Kidney (tissue), 14 donors: Measurements from ENCODE around the gene GSTT4. TPM values are rescaled to one million over a fixed set of nuclear protein-coding genes. Genes with fewer than 3 reads are reported as not detected.
"Not testable (repeated sequence)": the region's sequence is repeated elsewhere in the genome, so short reads cannot be mapped to it uniquely, and the experiment has no call there.

Experiments used
- DNase-seq, 5 donors: peaks; one replicate each; pipeline ENCODE4 v3.0.0-alpha.2; 2013 to 2020
- FAIRE-seq: peaks from 2 replicates; lab custom pipeline; 2012; peaks lifted over from hg19 to GRCh38; lab: Jason Lieb, UNC
- H3K27ac ChIP-seq, 2 donors: one replicate each; pipeline ENCODE4 v1.7.0; 2013; ENCODE audit warnings: low read depth in 2 of 2, low read length in 2 of 2, inconsistent platforms in 1 of 2
- H3K27me3 ChIP-seq: one replicate; pipeline ENCODE4 v1.7.1; 2013; ENCODE audit warnings: low read length, inconsistent platforms; ENCODE audit not compliant: control insufficient read depth, insufficient read depth
- H3K36me3 ChIP-seq, 3 donors: one replicate each; pipeline versions ENCODE4 v1.7.0 to v1.7.1; 2013; ENCODE audit warnings: low read length in 3 of 3, control low read depth in 1 of 3, inconsistent platforms in 1 of 3; ENCODE audit not compliant: insufficient read depth in 3 of 3, control insufficient read depth in 2 of 3
- H3K4me1 ChIP-seq, 3 donors: one replicate each; pipeline versions ENCODE4 v1.7.0 to v1.7.1; 2013; ENCODE audit warnings: low read length in 3 of 3, inconsistent platforms in 1 of 3, low read depth in 1 of 3; ENCODE audit not compliant: control insufficient read depth in 2 of 3, insufficient read depth in 2 of 3
- H3K4me3 ChIP-seq, 3 donors: one replicate each; pipeline versions ENCODE4 v1.7.0 to v1.8.1; 2013; ENCODE audit warnings: low read length in 3 of 3, control low read depth in 1 of 3, inconsistent platforms in 1 of 3
- H3K9ac ChIP-seq, 3 donors: one replicate each; pipeline versions ENCODE4 v1.7.0 to v1.7.1; 2013; ENCODE audit warnings: low read length in 3 of 3, control low read depth in 1 of 3, inconsistent platforms in 1 of 3
- H3K9me3 ChIP-seq, 3 donors: one replicate each; pipeline versions ENCODE4 v1.7.0 to v1.7.1; 2013; ENCODE audit warnings: low read length in 3 of 3, control low read depth in 1 of 3, inconsistent platforms in 1 of 3; ENCODE audit not compliant: control insufficient read depth in 2 of 3, insufficient read depth in 1 of 3
- intact Hi-C: fragments of 100-400 bp; cut with DNase I; formaldehyde crosslinking; loops from one replicate; pipeline ENCODE4 v1.11.1; 2022
- polyA plus RNA-seq: library from polyadenylated mRNA; stranded (reverse); fragments of 350-450 nt; fragmentation: Illumina TruSeq; extraction: RNeasy Lipid Tissue Mini Kit (QIAGEN cat#74804); gene quantifications from one replicate; pipeline ENCODE4 v1.2.3, GENCODE V29; 2014; ENCODE audit warnings: low read depth, low replicate concordance; ENCODE audit not compliant: insufficient read depth
- total RNA-seq: library from RNA; stranded (reverse); fragmentation: NEBNext Ultra II Directional; extraction: Animal tissue kit (Norgen Biotek cat#: 25700); gene quantifications from one replicate; pipeline ENCODE4 v1.2.1, GENCODE V29; 2021
- TF ChIP-seq, protein P1 (sequence below): IDR thresholded peaks from 3 replicates; pipeline ENCODE4 v1.5.1; 2012; ENCODE audit warnings: mild to moderate bottlenecking, moderate library complexity, borderline replicate concordance; ENCODE audit not compliant: insufficient read depth; ENCODE audit errors: extremely low read depth
- donor health status: control.
- donor health status: control.
- donor health status: control.
- donor health status: control.
- donor health status: control.
- donor health status: DM: yes; HTN: yes; CAD: no.
- donor health status: Normal renal cell carcinoma (clear cell type).

The GSTT4 gene
- total and polyA plus RNA-seq, 2 donors from 2014 or later = not detected

DNA sequence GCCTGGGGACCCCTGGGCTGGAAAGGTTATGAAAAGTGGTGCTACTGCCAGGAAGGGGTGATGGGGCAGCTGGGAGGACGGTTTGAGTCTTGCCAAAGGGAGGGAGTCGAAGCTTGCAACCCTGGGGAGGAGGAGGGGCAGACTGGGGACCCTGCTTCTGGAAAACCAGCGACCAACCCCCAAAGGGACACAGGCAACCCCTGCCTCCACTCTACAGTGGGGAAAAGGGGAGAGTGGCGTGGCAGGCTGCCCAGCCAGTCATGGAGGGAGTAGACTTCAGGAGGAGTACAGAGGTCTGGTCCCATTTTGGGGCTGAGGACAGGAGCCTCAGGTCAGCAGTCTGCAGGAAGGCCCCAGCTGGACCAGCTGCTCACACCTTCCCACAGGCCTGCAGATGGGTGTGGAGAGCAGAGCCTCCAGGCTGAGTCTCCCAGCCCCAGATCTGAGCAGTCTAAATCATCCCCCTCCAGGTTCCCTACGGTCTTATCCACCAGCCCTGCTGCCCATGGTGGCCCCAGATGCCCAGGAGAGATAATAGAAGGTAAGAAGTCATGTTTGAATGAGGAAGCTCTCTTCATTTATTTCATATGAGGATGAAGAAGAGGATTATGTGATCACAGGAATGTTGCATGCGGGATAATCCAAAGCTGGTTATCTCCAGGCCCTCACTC, 34.3 kb downstream of the GSTT4 start:
- intact Hi-C loops = no loop called here
- TF ChIP-seq, protein P1, sequence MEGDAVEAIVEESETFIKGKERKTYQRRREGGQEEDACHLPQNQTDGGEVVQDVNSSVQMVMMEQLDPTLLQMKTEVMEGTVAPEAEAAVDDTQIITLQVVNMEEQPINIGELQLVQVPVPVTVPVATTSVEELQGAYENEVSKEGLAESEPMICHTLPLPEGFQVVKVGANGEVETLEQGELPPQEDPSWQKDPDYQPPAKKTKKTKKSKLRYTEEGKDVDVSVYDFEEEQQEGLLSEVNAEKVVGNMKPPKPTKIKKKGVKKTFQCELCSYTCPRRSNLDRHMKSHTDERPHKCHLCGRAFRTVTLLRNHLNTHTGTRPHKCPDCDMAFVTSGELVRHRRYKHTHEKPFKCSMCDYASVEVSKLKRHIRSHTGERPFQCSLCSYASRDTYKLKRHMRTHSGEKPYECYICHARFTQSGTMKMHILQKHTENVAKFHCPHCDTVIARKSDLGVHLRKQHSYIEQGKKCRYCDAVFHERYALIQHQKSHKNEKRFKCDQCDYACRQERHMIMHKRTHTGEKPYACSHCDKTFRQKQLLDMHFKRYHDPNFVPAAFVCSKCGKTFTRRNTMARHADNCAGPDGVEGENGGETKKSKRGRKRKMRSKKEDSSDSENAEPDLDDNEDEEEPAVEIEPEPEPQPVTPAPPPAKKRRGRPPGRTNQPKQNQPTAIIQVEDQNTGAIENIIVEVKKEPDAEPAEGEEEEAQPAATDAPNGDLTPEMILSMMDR = no peak
- Histone ChIP-seq H3K36me3 (peaks cover 0 to 14% (median 7%) of the 10 kb centered on the region in 3 donors), H3K9ac (no peak overlapping the region), H3K27ac (no peak overlapping the region), H3K27me3 (no peaks in the 10 kb centered on the region), H3K4me3 (no peak overlapping the region), H3K9me3 (no peaks in the 10 kb centered on the region), H3K4me1 (peaks cover 0 to 12% (median 0%) of the 10 kb centered on the region in 3 donors)
- FAIRE-seq (no peak), DNase-seq (peak in 1 of 5 donors; percentile 37)

DNA sequence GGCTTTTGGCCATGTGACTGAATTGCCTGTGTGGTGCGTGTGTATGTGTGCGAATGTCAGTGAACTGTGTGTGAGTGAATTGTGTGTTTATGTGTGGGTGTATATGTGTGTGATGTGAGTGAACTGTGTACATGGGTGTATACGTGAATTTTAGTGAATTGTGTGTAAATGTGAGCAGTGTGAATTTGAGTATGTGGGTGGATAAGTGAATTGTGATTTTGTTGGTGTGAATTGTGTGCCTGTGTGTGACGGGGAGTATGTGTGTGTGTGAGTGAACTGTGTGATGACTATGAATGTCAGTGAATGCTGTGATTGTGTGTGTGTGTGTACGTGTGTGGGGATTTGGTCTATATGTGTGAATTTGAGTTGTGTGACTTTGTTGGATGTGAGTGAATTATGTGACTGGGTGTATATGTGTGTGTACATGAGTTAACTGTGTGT, 35.0 kb downstream of the GSTT4 start:
- Histone ChIP-seq H3K36me3 (peaks cover 0 to 14% (median 7%) of the 10 kb centered on the region in 3 donors), H3K4me3 (no peak overlapping the region), H3K9me3 (no peaks in the 10 kb centered on the region), H3K9ac (no peak overlapping the region), H3K4me1 (peaks cover 0 to 12% (median 0%) of the 10 kb centered on the region in 3 donors), H3K27me3 (no peaks in the 10 kb centered on the region), H3K27ac (no peak overlapping the region)
- intact Hi-C loops = no loop called here
- DNase-seq (no peak), FAIRE-seq (no peak)
- TF ChIP-seq, protein P1 = no peak

DNA sequence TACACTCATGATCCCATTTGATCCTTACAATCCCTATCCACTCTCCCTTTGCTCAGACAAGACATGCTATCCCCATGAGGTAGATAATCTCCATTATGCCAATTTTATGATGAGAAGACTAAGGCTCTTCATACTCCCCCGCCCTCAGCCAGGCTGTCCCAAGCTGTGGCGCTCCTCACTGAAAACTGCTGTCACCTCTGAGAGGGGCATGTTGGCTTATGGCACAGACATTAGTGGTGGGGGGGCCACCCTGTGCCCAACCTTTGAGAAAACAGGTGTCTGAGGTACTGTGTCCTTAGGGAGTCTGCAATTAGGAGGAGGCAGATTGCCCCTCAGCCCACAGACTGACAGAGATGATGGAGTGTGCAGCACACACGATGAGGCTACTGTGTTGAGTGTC, 36.2 kb downstream of the GSTT4 start:
- H3K36me3 ChIP-seq = peaks cover 0 to 14% (median 7%) of the 10 kb centered on the region in 3 donors
- no peak overlapping the region for H3K27ac ChIP-seq
- H3K27me3 ChIP-seq = no peaks in the 10 kb centered on the region
- no peak overlapping the region for H3K9ac ChIP-seq
- peak in 1 of 5 donors; percentile 29 for DNase-seq
- H3K9me3 ChIP-seq = no peaks in the 10 kb centered on the region
- no peak for FAIRE-seq
- TF ChIP-seq, protein P1 = no peak
- peaks cover 0 to 12% (median 0%) of the 10 kb centered on the region in 3 donors for H3K4me1 ChIP-seq
- H3K4me3 ChIP-seq = no peak overlapping the region
- intact Hi-C loops = no loop called here

DNA sequence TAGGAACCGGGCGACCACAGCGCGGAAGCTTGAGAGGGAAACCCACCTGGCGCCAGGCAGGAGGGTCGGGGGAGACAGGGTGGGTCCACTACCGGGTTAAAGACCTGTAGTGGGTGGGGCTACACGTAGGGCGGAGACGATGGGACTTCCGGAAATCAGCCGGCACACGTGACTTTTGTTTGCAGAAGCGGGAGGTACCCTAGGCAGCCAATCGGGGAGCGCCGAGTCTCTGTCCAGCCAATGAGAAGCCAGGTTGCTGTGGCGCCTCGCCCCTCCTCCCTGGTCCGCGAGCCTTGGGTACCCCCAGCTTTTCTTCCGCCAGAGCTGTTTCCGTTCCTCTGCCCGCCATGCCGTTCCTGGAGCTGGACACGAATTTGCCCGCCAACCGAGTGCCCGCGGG, 38.7 kb downstream of the GSTT4 start, which contains the start of gene DDTL:
DDTL (plus strand) TSS at position 321 of the 400 bp plus-strand sequence; CDS start at position 348, 27 bp downstream.
- peak; percentile 99 for FAIRE-seq
- H3K27me3 ChIP-seq, intact Hi-C loops, H3K27ac ChIP-seq, DNase-seq, H3K4me3 ChIP-seq, H3K9me3 ChIP-seq, H3K9ac ChIP-seq: not testable (repeated sequence)
- Histone ChIP-seq H3K36me3 (peaks cover 0 to 12% (median 7%) of the 10 kb centered on the region in 3 donors), H3K4me1 (peaks cover 0 to 12% (median 0%) of the 10 kb centered on the region in 3 donors)

DNA sequence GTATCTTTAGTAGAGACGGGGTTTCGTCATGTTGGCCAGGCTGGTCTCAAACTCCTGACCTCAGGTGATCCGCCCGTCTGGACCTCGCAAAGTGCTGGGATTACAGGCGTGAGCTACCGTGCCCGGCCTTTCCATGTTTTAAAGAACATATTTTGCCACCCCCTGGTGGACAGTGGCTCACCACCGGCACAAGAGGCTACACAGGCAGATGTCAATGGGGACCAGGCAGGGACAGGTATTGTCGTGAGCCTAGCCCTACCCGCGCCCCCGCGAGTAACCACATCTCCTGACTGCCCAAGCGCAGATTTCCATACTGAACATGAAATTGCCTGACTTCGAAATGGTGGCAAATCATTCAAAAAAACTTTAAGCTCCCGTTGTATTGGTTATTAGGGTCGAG, 39.2 kb downstream of the GSTT4 start:
- peaks cover 0 to 10% (median 7%) of the 10 kb centered on the region in 3 donors for H3K36me3 ChIP-seq
- FAIRE-seq, H3K27ac ChIP-seq, DNase-seq, H3K4me3 ChIP-seq, intact Hi-C loops, H3K27me3 ChIP-seq, H3K9me3 ChIP-seq, H3K9ac ChIP-seq: not testable (repeated sequence)
- peaks cover 0 to 12% (median 0%) of the 10 kb centered on the region in 3 donors for H3K4me1 ChIP-seq
